Epithelial cell of esophagus (primary cell): ENCODE results near the gene SUSD4.

ENCODE experiments used
- DNase-seq: peaks from one replicate; pipeline ENCODE4 v3.0.0; 2010; ENCODE audit warnings: low read depth
- H3K4me3 ChIP-seq: 2 replicates; pipeline ENCODE4 v1.5.1; 2011; ENCODE audit warnings: mild to moderate bottlenecking, low read length, control low read depth
- CTCF ChIP-seq: IDR thresholded peaks from 2 replicates; pipeline ENCODE4 v1.5.1; 2011; ENCODE audit warnings: low read depth, mild to moderate bottlenecking, low read length, control low read depth, inconsistent platforms; ENCODE audit not compliant: insufficient read depth; ENCODE audit errors: missing control alignments

Gene SUSD4

GRCh38 chr1:223203034-223203408 lies 161.0 kb downstream of the SUSD4 start:
- no peak for TF ChIP-seq CTCF
- H3K4me3 ChIP-seq = no peak overlapping the region
- no peak for DNase-seq

- TF ChIP-seq CTCF = no peak
- DNase-seq = no peak
- no peak overlapping the region for H3K4me3 ChIP-seq
Measured at GRCh38 chr1:223202376-223203033, 161.5 kb downstream of the SUSD4 start.

GRCh38 chr1:223201967-223202366 lies 162.0 kb downstream of the SUSD4 start:
- peak; percentile 66 for DNase-seq
- no peak overlapping the region for H3K4me3 ChIP-seq
- TF ChIP-seq CTCF = no peak

- DNase-seq = no peak
- TF ChIP-seq CTCF = no peak
- H3K4me3 ChIP-seq = no peak overlapping the region
Measured at GRCh38 chr1:223200903-223201302, 163.1 kb downstream of the SUSD4 start.

DNA sequence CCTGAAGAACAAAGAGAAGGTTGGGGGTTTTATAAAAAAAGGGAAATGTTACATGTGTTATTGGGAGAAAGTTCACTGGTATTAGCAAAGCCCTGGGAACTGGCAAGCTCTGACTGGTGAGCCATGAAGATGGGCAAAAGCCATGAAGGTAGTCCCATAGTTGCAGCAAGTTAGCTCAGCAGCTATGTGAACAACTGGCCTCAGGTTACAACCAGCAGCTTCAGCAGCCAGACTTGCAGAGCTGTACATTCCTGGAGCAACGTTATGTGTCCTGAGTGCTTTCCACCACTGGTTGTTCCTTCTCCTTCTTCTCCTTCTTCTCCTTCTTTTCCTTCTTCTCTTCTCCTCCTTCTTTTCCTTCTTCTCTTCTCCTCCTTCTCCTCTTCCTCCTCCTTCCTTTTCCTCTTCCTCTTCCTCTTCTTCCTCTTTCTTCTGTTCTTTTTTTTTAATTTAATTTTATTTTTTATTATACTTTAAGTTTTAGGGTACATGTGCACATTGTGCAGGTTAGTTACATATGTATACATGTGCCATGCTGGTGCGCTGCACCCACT lies 164.8 kb downstream of the SUSD4 start:
- peak; percentile 76 for DNase-seq
- no peak overlapping the region for H3K4me3 ChIP-seq
- TF ChIP-seq CTCF = no peak

- DNase-seq = no peak
- no peak overlapping the region for H3K4me3 ChIP-seq
- no peak for TF ChIP-seq CTCF
Measured at GRCh38 chr1:223198628-223198965, 165.4 kb downstream of the SUSD4 start.
